Fibroblast of skin of abdomen (primary cell): ENCODE measurements around the gene SHISA5. TPM values are rescaled to one million over a fixed set of nuclear protein-coding genes. Genes with fewer than 3 reads are reported as not detected.
A peak's percentile ranks its signal among the peaks of the same experiment; 100 is the strongest.
"Not testable (repeated sequence)": the region's sequence is repeated elsewhere in the genome, so short reads cannot be mapped to it uniquely, and the experiment has no call there.

ENCODE experiments used
- DNase-seq: peaks from one replicate; pipeline ENCODE4 v3.0.0-alpha.2; 2013
- polyA plus RNA-seq, 2 experiments: library from polyadenylated mRNA; unstranded; fragments of 120-200 nt; gene quantifications; one replicate each; pipeline ENCODE4 v1.2.1, GENCODE V29; 2013; ENCODE audit not compliant: insufficient read length in 2 of 2

SHISA5 gene, protein sequence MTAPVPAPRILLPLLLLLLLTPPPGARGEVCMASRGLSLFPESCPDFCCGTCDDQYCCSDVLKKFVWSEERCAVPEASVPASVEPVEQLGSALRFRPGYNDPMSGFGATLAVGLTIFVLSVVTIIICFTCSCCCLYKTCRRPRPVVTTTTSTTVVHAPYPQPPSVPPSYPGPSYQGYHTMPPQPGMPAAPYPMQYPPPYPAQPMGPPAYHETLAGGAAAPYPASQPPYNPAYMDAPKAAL
- 157 TPM for polyA plus RNA-seq (2013, experiment 1 of 2; ENCODE audit: insufficient read length)
- 171 TPM for polyA plus RNA-seq (2013, experiment 2 of 2; ENCODE audit: insufficient read length)

DNA sequence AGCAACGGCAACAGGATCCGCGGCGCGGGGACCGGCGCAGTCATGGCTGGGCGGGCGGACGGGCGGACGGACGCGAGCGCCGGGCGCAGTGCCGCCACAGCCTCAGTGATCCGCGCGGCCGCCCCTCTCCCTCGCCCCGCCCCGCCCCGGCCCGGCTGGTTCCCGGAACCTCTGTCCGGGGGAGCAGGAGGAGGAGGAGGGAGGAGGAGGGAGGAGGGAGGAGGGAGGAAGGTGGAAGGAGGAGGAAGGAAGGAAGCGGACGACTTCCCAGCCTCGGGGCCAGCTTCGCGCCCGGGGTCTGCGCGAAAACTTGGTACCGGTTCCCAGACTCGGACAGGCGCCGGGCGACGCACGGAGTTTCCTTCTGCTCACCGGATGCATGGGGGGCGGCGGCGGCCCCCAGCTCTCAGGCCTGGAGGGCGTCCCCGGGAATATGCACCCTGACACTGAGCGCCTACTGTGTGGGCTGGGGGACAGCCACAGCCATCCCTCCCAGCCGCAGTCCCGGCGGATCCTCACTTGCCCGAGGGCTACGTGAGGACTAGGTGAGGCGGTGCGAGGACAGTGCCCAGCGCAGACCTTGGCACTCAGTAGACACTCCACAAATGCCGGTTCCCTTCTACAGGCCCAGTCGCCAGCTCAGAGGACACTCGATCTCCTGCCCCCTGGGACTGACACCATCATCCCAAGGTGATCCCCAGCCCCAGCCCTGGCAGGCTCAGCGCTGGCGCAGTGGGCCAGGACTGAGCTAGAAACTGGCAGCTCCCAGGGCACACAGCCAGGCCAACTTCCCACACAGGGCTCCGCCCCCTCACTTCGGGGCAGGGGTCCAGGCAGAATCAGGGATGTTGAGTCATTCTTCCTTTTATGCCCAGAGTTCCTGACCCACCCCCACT, at the start of gene SHISA5:
SHISA5 (minus strand) TSS at position 124 of the 896 bp plus-strand sequence; CDS start at position 44, 80 bp downstream.
- peak; percentile 75 for DNase-seq

DNA sequence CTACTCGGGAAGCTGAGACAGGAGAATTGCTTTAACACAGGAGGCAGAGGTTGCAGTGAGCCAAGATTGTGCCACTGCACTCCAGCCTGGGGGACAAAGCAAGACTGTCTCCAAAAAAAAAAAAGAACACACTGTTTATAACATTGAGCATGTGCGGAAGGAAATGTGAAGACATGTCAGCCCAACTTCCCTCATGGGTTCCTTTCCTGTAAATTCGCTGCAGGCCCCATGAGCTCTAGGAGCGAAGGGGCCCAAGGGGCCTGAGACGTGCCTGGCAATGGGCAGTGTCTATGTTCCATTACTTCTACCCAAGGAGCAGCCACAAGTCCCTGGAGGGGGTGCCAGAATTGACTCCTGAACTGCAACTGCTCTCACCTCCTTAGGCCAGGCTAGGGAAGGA, 49.4 kb upstream of the SHISA5 start:
- DNase-seq: no peak

GRCh38 chr3:48552111-48552951, 48.4 kb upstream of the SHISA5 start:
- DNase-seq: no peak

DNA sequence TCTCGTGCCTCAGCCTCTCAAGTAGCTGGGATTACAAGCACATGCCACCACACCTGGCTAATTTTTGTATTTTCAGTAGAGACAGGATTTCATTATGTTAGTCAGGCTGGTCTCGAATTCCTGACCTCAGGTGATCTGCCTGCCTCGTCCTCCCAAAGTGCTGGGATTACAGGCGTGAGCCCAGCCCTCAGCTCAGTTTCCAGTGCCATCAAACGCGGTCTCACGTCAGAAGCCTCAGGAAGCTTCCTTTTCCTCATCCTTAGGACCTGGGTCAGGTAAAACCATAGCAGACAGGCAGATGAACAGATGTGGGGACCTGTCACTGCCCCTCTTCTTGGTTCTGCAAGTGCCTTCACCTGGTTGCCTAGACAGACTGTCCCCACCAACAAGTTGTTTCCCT, 47.7 kb upstream of the SHISA5 start:
- not testable (repeated sequence) for DNase-seq

GRCh38 chr3:48548729-48549705, 45.0 kb upstream of the SHISA5 start:
- DNase-seq: peak; percentile 70

DNA sequence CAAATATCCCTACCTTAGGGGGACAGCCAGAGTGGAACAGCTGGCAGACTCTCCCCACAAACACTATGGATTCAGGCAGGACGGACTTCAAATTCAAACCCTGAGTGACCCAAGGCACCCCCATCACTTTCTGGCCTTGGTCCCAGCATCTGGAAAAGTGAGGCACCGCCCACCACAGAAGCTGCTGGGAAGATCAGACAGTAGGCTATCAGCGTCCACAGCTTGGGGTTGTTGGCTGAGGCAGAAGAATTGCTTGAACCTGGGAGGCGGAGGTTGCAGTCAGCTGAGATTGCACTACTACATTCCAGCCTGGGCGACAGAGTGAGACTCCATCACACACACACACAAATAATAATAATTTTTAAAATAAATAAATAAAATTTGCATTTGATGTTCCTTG, 44.2 kb upstream of the SHISA5 start:
- no peak for DNase-seq

DNA sequence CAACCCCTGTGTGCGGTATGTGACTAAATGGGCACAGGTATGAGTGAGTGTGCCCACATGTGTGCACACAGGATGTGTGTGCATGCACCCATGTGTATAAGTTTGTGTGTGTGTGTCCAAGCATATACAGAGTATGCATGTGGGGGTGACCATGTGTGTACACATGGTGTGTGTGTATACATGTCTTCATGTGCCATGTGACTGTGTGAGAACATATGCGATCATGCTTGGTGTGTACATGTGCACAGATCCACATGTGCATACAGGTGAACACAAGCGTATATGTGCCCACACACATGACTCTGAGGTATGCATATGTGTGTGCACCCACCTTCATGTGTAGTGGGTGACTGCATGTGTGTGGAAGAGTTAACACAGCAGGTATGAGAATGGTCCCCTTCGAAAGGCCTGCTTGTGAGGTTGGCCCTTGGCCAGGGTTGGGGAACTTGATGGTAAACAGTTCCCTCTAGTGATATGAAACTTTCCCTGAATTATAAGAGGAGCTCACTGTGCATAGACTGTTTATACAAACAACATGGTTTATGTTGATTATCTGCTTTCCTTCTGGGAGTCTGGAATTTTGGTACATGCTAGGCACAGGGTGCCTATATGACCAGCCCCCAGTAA, 42.3 kb upstream of the SHISA5 start:
- no peak for DNase-seq

- no peak for DNase-seq
Measured at GRCh38 chr3:48544141-48544540, 40.2 kb upstream of the SHISA5 start.

- DNase-seq: no peak
Measured at GRCh38 chr3:48543271-48543866, 39.4 kb upstream of the SHISA5 start.

- no peak for DNase-seq
Measured at GRCh38 chr3:48538451-48538850, 34.5 kb upstream of the SHISA5 start.

DNA sequence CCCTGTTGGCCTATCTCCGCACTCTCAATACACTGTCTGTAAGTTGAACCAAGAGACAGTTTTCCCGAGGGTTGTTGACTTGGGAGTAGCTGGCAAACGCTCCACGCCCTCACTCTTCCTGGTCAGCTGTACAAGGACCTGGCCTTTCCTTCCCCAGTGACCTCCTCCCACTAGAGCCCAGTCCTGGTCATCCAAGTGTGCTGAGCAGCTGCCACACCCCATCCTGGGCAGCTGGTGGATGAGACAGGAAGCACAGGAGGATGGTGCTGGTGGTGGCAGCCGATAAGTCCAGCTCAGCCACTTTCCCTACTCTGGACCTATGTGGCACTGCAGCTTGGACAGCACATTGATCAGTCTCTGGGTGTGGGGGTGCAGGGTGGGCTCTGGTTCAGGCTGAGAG, 32.8 kb upstream of the SHISA5 start:
- DNase-seq: no peak

GRCh38 chr3:48536116-48536515, 32.1 kb upstream of the SHISA5 start:
- DNase-seq: no peak

- no peak for DNase-seq
Measured at GRCh38 chr3:48535578-48535977, 31.6 kb upstream of the SHISA5 start.

- DNase-seq: no peak
Measured at GRCh38 chr3:48532977-48533337, 29.0 kb upstream of the SHISA5 start.

- no peak for DNase-seq
Measured at GRCh38 chr3:48532271-48532976, 28.4 kb upstream of the SHISA5 start.

GRCh38 chr3:48530701-48531100, 26.7 kb upstream of the SHISA5 start:
- not testable (repeated sequence) for DNase-seq

GRCh38 chr3:48528754-48529153, 24.8 kb upstream of the SHISA5 start:
- DNase-seq: no peak

GRCh38 chr3:48528048-48528447, 24.1 kb upstream of the SHISA5 start:
- no peak for DNase-seq

DNA sequence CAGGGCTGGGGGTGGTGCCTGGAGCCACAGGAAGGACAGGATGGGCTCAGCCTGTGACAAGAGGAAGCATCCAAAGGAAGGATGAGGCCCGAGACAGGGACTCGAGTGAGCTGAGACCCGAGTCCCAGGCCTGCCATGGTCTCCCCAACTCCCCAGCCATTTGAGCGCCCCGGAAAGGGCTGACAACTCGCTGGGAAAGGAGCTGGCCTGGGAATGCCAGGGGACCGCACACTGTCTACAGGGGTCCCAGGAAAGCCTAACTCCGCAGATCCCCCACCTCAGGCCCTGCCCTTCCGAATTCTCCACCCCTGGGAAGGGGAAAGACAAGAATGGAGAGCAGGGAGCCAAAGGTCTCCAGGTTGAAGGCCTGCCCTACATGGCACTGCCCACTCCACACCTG, 21.0 kb upstream of the SHISA5 start:
- no peak for DNase-seq

- DNase-seq: no peak
Measured at GRCh38 chr3:48521635-48522034, 17.7 kb upstream of the SHISA5 start.
